NCI-H524 treated with DMSO at 0.1 percent for 48 hours (cell line): ENCODE data around the gene TTC28.

ENCODE experiments used
- DNase-seq: peaks from one replicate; lab custom pipeline; 2025; lab: John Stamatoyannopoulos, UW

TTC28 gene

DNA sequence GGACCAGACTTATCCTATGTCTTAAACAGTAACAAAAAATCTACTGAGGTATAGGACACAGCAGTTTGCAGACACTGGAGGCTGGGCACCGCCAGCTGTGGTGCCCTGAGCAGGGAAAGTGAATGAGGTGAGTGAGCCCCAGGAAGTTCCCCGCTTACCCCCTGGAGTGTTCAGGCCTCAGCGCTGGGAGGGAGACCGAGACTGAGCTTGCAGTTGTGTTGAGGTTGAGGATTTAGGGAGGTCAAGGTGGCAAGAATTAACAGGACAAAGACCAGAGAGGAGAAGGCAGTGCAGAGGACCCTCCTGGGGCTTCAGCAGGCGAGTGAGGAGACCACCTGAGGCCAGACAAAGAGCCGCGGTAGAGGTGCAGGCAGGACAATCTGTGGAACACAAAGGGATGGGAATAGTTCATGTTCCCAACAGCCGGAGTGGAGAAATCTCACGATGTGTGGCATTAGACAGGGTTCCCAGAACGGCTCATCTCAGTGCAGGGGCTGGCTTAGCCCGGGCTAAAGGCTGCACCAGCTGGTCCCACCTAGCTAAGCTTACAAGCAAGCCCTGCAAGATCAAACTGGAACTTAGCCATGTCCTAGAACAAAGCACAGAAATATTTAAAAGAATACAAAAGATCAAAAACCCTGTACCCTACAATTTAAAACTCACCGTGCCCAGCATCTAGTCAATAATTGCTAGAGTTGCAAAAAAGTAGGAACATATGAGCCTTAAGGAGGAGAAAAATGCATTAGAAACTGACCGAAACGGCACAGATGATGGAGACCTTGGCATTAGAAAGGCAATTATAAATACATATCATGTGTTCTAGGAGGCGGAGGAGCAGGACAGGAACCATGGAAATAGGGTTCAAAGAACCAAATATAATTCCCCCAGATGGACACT is 713.2 kb downstream of the TTC28 start:
- DNase-seq: no peak

DNA sequence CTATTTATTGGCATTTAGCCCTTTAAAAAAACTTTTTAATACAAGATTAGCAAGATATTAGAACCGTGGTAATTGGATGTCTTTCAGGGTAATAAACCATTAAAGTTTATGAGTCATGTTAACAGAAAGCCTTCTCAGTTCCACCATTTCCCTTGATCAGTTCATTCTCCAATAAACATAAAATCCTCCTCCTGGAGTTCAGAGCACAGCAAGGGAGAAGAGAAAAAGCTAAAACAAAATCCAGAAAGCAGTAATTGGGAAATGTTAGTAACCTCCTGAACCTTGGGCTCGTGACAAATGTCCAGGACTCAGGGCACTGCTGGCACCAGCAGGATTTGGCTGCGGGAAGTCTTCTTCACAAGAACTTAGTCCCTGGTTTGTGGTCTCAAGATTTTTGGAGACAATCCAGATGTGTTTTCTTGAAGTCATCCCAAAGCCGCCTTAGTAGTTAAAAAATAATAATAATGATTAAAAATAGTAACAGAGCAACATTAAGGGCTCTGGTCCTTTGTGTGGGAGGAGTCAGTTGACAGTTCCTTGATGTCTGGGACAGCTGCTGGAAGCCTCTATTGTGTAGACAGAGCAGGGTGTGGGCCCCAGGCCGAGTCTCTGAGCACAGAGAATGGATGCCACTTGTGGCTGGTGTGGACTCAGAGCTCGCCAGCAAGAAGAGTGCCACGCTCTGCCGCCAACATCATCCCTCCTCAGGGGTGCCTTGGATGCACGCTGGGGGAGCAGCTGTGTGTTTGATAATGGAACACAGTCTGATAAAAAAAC is 717.2 kb downstream of the TTC28 start:
- no peak for DNase-seq

- no peak for DNase-seq
Observed at GRCh38 chr22:27961680-27962079, 718.0 kb downstream of the TTC28 start.

DNA sequence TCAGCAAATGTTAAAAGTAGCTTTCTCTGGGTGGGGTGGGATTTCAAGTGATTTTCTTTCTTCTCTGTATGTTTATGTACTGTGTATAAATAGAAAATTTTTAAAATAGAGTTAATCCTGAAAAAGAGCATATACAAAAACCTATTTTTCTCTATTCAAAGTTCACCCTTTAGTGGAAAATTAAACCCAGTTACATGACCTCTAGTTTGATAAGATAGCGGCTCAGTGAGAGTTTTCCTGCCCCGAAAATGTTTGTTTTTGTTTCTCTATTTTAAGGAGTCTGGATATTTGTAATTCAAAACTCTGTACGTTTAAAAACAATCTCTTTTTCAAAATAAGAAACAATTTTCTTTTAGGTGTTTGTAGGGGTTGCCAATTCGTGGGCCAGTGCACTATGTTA is 718.5 kb downstream of the TTC28 start:
- no peak for DNase-seq

DNA sequence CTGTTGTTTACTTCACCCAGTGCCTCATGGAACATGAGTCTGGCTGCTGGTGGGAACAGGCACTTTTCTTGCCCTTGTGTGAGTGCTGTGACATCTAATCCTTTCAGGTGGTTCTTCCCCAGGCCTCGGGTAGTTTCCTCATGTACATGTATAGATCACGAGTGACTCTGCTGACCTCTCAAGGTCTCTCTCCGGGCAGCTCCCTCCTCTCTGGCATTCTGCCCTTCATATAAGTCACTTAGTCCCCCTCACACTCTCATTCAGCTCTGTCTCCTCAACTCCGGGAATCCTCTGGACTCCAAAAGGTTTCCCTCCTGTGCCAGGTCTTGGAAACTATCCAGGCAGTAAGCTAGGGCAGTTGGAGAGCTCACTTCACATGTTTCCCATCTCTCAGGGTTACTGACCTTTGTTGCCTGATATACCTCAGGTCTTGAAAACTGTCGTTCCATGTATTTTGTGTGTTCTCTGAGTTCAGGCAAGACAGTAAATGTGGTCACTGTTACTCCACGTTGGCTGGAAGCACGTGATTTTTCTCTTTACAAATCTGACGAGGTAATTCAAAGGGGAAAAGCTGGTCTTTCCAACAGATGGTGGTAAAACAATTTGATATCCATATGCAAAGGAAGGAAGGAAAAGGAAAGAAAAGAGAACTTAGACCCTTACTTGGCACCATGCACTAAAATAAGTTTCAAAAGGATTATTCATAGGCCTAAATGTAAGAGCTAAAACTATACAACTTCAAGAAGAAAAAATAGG is 720.1 kb downstream of the TTC28 start:
- DNase-seq: no peak

GRCh38 chr22:27952779-27953178 is 726.9 kb downstream of the TTC28 start:
- no peak for DNase-seq

- DNase-seq: no peak
Observed at GRCh38 chr22:27952091-27952490, 727.5 kb downstream of the TTC28 start.

DNA sequence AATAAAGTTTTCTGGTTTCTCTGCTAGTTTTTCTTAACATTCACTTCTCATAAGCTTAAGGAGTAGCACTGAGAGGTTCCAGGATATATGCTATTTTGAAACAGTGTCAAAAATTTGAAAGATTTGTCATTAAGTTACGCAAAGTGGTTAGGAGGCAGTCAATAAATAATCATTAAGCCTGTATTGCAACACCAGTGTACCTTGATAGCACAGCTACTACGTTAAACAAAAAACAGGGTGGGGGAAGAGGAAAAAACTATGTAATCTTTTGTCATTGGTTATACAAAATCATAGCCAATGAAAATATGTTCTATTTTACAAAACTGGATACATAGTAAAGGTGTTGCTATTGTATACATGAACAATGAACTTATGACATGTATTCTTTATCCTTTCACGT is 730.2 kb downstream of the TTC28 start:
- DNase-seq: no peak

DNA sequence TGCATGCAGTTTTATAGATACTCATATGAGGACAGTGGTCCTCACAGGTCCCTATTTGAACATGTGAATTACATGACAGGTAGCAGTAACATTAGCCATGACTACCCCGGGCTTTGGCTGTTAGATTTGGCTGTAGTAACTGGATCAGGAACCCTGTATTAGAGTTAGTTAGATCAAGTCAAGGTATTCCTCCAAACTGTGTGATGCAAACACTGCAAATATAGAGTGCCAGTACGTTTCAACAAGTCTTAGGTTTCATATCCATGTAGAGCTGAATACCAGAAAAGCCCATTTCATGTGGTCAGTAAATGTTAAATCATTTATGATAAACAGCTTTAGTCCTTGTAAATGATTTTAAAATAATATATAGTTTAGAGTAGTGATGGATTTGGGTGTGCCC is 731.1 kb downstream of the TTC28 start:
- DNase-seq: no peak

DNA sequence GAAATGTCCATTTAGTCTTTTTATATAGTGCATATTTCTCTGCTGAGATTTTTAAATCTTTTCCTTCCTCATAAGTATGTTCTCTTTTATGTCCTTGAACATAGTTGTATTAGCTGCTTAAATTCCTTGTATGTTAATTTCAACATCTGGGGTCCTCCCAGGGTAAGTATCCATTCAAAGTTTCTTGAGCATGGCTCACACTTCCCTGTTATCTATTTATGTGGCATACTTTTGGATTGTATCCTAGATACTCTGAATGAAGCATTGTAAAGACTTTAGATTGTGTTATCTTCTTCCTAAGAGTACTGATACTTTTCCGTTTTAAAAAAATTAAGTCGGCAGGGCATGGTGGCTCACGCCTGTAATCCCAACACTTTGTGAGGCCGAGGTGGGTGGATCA is 732.2 kb downstream of the TTC28 start:
- no peak for DNase-seq

DNA sequence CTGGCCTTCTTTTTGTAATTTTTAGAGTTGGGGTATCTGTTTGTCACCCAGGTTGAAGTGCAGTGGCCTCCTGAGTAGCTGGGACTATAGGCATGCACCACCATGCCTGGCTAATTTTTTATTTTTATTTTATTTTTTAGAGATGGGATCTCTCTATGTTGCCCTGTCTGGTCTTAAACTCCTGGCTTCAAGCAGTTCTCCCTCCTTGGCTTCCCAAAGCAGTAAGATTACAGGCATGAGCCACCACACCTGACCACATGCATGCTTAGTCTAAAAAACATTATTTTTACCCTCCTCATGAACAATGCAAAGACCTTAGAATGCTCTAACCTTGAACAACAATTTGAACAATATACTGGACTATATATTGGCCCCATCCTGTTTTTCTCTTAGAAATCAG is 738.5 kb downstream of the TTC28 start:
- no peak for DNase-seq

GRCh38 chr22:27937453-27937852 is 742.2 kb downstream of the TTC28 start:
- no peak for DNase-seq

GRCh38 chr22:27935897-27936296 is 743.7 kb downstream of the TTC28 start:
- DNase-seq: no peak

DNA sequence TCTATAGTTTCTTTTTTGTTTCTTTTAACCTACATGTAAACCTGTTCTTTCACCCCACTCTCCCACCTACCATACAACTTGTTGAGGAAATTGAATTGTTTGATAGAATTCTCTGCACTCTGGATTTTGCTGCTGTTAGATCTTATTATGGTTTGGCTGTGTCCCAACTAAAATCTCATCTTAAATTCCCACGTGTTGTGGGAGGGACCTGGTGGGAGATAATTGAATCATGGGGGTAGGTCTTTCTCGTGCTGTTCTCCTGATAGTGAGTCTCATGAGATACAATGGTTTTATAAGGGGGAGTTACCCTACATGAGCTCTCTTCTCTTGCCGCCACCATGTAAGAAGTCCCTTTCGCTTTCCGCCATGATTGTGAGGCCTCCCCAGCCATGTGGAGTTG is 745.6 kb downstream of the TTC28 start:
- no peak for DNase-seq

- no peak for DNase-seq
Observed at GRCh38 chr22:27933186-27933983, 746.3 kb downstream of the TTC28 start.

- no peak for DNase-seq
Observed at GRCh38 chr22:27930331-27931060, 749.1 kb downstream of the TTC28 start.
